ENCODE data around the gene IFIT5. TPM values are rescaled to one million over a fixed set of nuclear protein-coding genes. Genes with fewer than 3 reads are reported as not detected.

The IFIT5 gene
- total and polyA plus RNA-seq, 12 donors, result 6.7 to 38.9 (median 18.6) TPM

- Histone ChIP-seq H3K27me3 (no peaks in the 10 kb centered on the region), H3K27ac (no peak overlapping the region), H3K4me1 (replicated peaks in 1 of 2) (no peaks in the 10 kb centered on the region), H3K4me3 (no peak overlapping the region), H3K36me3 (replicated peaks in 1 of 2) (no peaks in the 10 kb centered on the region), H3K9me3 (replicated peaks in 1 of 3) (no peaks in the 10 kb centered on the region)
- no peak for DNase-seq
- TF ChIP-seq POLR2A (IDR thresholded peaks at IDR 0.05) (no peak), CTCF (IDR thresholded peaks at IDR 0.05) (no peak)
- intact Hi-C loops (cut with DNase I), result no loop called here
- 43 to 60% (median 53%) methylated on average over 2 of the region's 2 CpGs for WGBS, 4 donors
Measured at GRCh38 chr10:89465196-89465595, 50.8 kb downstream of the IFIT5 start.

- Histone ChIP-seq H3K9me3 (replicated peaks in 1 of 3) (no peaks in the 10 kb centered on the region), H3K36me3 (replicated peaks in 1 of 2) (no peaks in the 10 kb centered on the region), H3K4me1 (replicated peaks in 1 of 2) (no peaks in the 10 kb centered on the region), H3K4me3 (no peak overlapping the region), H3K27ac (no peak overlapping the region), H3K27me3 (no peaks in the 10 kb centered on the region)
- 33 to 48% (median 39%) methylated on average over 3 of the region's 3 CpGs for WGBS, 4 donors
- peak in 4 of 6 experiments; percentile 35 to 57 (median 48) for TF ChIP-seq CTCF (IDR thresholded peaks at IDR 0.05)
- TF ChIP-seq POLR2A (IDR thresholded peaks at IDR 0.05), result no peak
- DNase-seq, result peak in 3 of 7 donors; percentile 24 to 31 (median 25)
- intact Hi-C loops (cut with DNase I), result no loop called here
Measured at GRCh38 chr10:89466599-89467035, 52.2 kb downstream of the IFIT5 start.

- H3K27me3 ChIP-seq, result no peaks in the 10 kb centered on the region
- H3K27ac ChIP-seq, result no peak overlapping the region
- no peak for DNase-seq
- intact Hi-C loops (cut with DNase I), result no loop called here
- 80 to 83% (median 83%) methylated on average over 9 of the region's 9 CpGs for WGBS, 4 donors
- TF ChIP-seq POLR2A (IDR thresholded peaks at IDR 0.05) (no peak), CTCF (IDR thresholded peaks at IDR 0.05) (no peak)
- H3K4me3 ChIP-seq, result no peak overlapping the region
- no peaks in the 10 kb centered on the region for H3K4me1 ChIP-seq (replicated peaks in 1 of 2)
- no peaks in the 10 kb centered on the region for H3K36me3 ChIP-seq (replicated peaks in 1 of 2)
- no peaks in the 10 kb centered on the region for H3K9me3 ChIP-seq (replicated peaks in 1 of 3)
Measured at GRCh38 chr10:89468191-89468965, 54.0 kb downstream of the IFIT5 start.

GRCh38 chr10:89469517-89469916 is 55.1 kb downstream of the IFIT5 start:
- H3K4me1 ChIP-seq (replicated peaks in 1 of 2), result no peaks in the 10 kb centered on the region
- H3K36me3 ChIP-seq (replicated peaks in 1 of 2), result no peaks in the 10 kb centered on the region
- H3K27me3 ChIP-seq, result no peaks in the 10 kb centered on the region
- no peak overlapping the region for H3K4me3 ChIP-seq
- no peak for TF ChIP-seq POLR2A (IDR thresholded peaks at IDR 0.05)
- no peak for TF ChIP-seq CTCF (IDR thresholded peaks at IDR 0.05)
- no peaks in the 10 kb centered on the region for H3K9me3 ChIP-seq (replicated peaks in 1 of 3)
- intact Hi-C loops (cut with DNase I), result no loop called here
- H3K27ac ChIP-seq, result no peak overlapping the region
- no peak for DNase-seq

Other genes with a start within 250 kb of the IFIT5 start
- gene CH25H, start 207.3 kb upstream of the IFIT5 start, total RNA-seq, result 10 to 100 TPM in 4 of 9 donors, 1 to 10 TPM in 4, not detected in 1; 1.8 to 16.3 (median 8.8) TPM
- gene CH25H, start 207.3 kb upstream of the IFIT5 start, polyA plus RNA-seq, result 1 to 10 TPM in 1 of 3 donors, under 1 TPM in 2; 0.80 to 2.9 (median 0.81) TPM
- 100 to 1,000 TPM in 6 of 9 donors, 10 to 100 TPM in 3; 76.6 to 202 (median 109) TPM for gene LIPA, start 162.8 kb upstream of the IFIT5 start, total RNA-seq
- 100 to 1,000 TPM in 1 of 3 donors, 10 to 100 TPM in 2; 15.9 to 153 (median 29.8) TPM for gene LIPA, start 162.8 kb upstream of the IFIT5 start, polyA plus RNA-seq
- 10 to 100 TPM in 6 of 9 donors, 1 to 10 TPM in 3; 5.5 to 18.6 (median 12.5) TPM for gene IFIT2, start 112.5 kb upstream of the IFIT5 start, total RNA-seq
- gene IFIT2, start 112.5 kb upstream of the IFIT5 start, polyA plus RNA-seq, result 10 to 100 TPM in 1 of 3 donors, 1 to 10 TPM in 2; 4.0 to 30.0 (median 6.0) TPM
- 10 to 100 TPM; 16.0 to 34.5 (median 27.0) TPM for gene IFIT3, start 86.6 kb upstream of the IFIT5 start, total RNA-seq
- gene IFIT3, start 86.6 kb upstream of the IFIT5 start, polyA plus RNA-seq, result 10 to 100 TPM in 2 of 3 donors, 1 to 10 TPM in 1; 8.1 to 88.6 (median 14.9) TPM
- 1 to 10 TPM in 1 of 9 donors, under 1 TPM in 2, not detected in 6; 0.16 to 1.7 (median 0.30) TPM for gene IFIT1B, start 36.5 kb upstream of the IFIT5 start, total RNA-seq
- under 1 TPM in 1 of 3 donors, not detected in 2; 0.07 TPM for gene IFIT1B, start 36.5 kb upstream of the IFIT5 start, polyA plus RNA-seq
- 10 to 100 TPM; 20.9 to 85.7 (median 62.3) TPM for gene IFIT1, start 21.9 kb upstream of the IFIT5 start, total RNA-seq
- 100 to 1,000 TPM in 1 of 3 donors, 10 to 100 TPM in 2; 24.8 to 168 (median 32.8) TPM for gene IFIT1, start 21.9 kb upstream of the IFIT5 start, polyA plus RNA-seq
- 1 to 10 TPM in 1 of 9 donors, under 1 TPM in 7, not detected in 1; 0.25 to 1.3 (median 0.51) TPM for gene SLC16A12, start 121.0 kb downstream of the IFIT5 start, total RNA-seq
- 1 to 10 TPM in 1 of 3 donors, under 1 TPM in 2; 0.44 to 2.4 (median 0.88) TPM for gene SLC16A12, start 121.0 kb downstream of the IFIT5 start, polyA plus RNA-seq
- gene PANK1, start 230.7 kb downstream of the IFIT5 start, total RNA-seq, result 10 to 100 TPM in 3 of 9 donors, 1 to 10 TPM in 6; 4.6 to 21.3 (median 8.5) TPM
- gene PANK1, start 230.7 kb downstream of the IFIT5 start, polyA plus RNA-seq, result 10 to 100 TPM in 1 of 3 donors, 1 to 10 TPM in 2; 1.1 to 12.8 (median 2.1) TPM